ENCODE results near the gene DNAH10.

The DNAH10 gene

GRCh38 chr12:123948796-123949769, 187.0 kb downstream of the DNAH10 start:
- no peak for ATAC-seq
- TF ChIP-seq ZNF8 (CRISPR knock-in tag; IDR thresholded peaks at IDR 0.05) (no peak), CSDC2 (CRISPR knock-in tag; IDR thresholded peaks at IDR 0.05) (no peak), ISL1 (CRISPR knock-in tag; IDR thresholded peaks at IDR 0.05) (no peak), ESRRG (CRISPR knock-in tag; IDR thresholded peaks at IDR 0.05) (no peak), ZNF565 (CRISPR knock-in tag; conservative IDR thresholded peaks at IDR 0.05; ENCODE audit: low read depth) (no peak), OSR1 (CRISPR knock-in tag; IDR thresholded peaks at IDR 0.05) (no peak), BACH2 (CRISPR knock-in tag; IDR thresholded peaks at IDR 0.05; ENCODE audit: borderline replicate concordance) (no peak), GLIS3 (CRISPR knock-in tag; IDR thresholded peaks at IDR 0.05) (no peak), SNAI2 (CRISPR knock-in tag; IDR thresholded peaks at IDR 0.05) (no peak), RARB (CRISPR knock-in tag; IDR thresholded peaks at IDR 0.05) (no peak), CREB5 (CRISPR knock-in tag; IDR thresholded peaks at IDR 0.05; ENCODE audit: low read depth) (no peak), TCF4 (CRISPR knock-in tag; IDR thresholded peaks at IDR 0.05; ENCODE audit: borderline replicate concordance) (no peak)
- TF ChIP-seq, protein P1, sequence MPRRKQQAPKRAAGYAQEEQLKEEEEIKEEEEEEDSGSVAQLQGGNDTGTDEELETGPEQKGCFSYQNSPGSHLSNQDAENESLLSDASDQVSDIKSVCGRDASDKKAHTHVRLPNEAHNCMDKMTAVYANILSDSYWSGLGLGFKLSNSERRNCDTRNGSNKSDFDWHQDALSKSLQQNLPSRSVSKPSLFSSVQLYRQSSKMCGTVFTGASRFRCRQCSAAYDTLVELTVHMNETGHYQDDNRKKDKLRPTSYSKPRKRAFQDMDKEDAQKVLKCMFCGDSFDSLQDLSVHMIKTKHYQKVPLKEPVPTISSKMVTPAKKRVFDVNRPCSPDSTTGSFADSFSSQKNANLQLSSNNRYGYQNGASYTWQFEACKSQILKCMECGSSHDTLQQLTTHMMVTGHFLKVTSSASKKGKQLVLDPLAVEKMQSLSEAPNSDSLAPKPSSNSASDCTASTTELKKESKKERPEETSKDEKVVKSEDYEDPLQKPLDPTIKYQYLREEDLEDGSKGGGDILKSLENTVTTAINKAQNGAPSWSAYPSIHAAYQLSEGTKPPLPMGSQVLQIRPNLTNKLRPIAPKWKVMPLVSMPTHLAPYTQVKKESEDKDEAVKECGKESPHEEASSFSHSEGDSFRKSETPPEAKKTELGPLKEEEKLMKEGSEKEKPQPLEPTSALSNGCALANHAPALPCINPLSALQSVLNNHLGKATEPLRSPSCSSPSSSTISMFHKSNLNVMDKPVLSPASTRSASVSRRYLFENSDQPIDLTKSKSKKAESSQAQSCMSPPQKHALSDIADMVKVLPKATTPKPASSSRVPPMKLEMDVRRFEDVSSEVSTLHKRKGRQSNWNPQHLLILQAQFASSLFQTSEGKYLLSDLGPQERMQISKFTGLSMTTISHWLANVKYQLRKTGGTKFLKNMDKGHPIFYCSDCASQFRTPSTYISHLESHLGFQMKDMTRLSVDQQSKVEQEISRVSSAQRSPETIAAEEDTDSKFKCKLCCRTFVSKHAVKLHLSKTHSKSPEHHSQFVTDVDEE (CRISPR knock-in tag; IDR thresholded peaks at IDR 0.05) = no peak
- TF ChIP-seq, protein P2, sequence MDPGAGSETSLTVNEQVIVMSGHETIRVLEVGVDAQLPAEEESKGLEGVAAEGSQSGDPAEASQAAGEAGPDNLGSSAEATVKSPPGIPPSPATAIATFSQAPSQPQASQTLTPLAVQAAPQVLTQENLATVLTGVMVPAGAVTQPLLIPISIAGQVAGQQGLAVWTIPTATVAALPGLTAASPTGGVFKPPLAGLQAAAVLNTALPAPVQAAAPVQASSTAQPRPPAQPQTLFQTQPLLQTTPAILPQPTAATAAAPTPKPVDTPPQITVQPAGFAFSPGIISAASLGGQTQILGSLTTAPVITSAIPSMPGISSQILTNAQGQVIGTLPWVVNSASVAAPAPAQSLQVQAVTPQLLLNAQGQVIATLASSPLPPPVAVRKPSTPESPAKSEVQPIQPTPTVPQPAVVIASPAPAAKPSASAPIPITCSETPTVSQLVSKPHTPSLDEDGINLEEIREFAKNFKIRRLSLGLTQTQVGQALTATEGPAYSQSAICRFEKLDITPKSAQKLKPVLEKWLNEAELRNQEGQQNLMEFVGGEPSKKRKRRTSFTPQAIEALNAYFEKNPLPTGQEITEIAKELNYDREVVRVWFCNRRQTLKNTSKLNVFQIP (CRISPR knock-in tag; IDR thresholded peaks at IDR 0.05; ENCODE audit: borderline replicate concordance, low read depth) = no peak

- TF ChIP-seq GLIS3 (CRISPR knock-in tag; IDR thresholded peaks at IDR 0.05) (no peak), ZNF565 (CRISPR knock-in tag; conservative IDR thresholded peaks at IDR 0.05; ENCODE audit: low read depth) (no peak), ESRRG (CRISPR knock-in tag; IDR thresholded peaks at IDR 0.05) (no peak), ZNF70 (CRISPR knock-in tag; IDR thresholded peaks at IDR 0.05) (no peak), PATZ1 (CRISPR knock-in tag; IDR thresholded peaks at IDR 0.05; ENCODE audit: borderline replicate concordance) (no peak), TOX (CRISPR knock-in tag; IDR thresholded peaks at IDR 0.05; ENCODE audit: borderline replicate concordance) (no peak), RARB (CRISPR knock-in tag; IDR thresholded peaks at IDR 0.05) (no peak), BACH2 (CRISPR knock-in tag; IDR thresholded peaks at IDR 0.05; ENCODE audit: borderline replicate concordance) (no peak), OSR1 (CRISPR knock-in tag; IDR thresholded peaks at IDR 0.05) (no peak)
- TF ChIP-seq, protein P1 (CRISPR knock-in tag; IDR thresholded peaks at IDR 0.05) = no peak
- no peak for ATAC-seq
Observed at GRCh38 chr12:123949770-123950165, 187.7 kb downstream of the DNAH10 start.
